GM18517 (cell line): ENCODE results near the gene LIFR.
"Not testable (repeated sequence)": the region's sequence is repeated elsewhere in the genome, so short reads cannot be mapped to it uniquely, and the experiment has no call there.

ENCODE experiments used
- ATAC-seq: cut with Tn5 transposase; IDR thresholded peaks from one replicate; pipeline ENCODE4 v1.9.1; 2021; ENCODE audit warnings: mild to moderate bottlenecking, moderate library complexity; ENCODE audit not compliant: unreplicated experiment

The LIFR gene

GRCh38 chr5:38524022-38524421 lies 32.4 kb downstream of the LIFR start:
- no peak for ATAC-seq

GRCh38 chr5:38519476-38519875 lies 37.0 kb downstream of the LIFR start:
- no peak for ATAC-seq

DNA sequence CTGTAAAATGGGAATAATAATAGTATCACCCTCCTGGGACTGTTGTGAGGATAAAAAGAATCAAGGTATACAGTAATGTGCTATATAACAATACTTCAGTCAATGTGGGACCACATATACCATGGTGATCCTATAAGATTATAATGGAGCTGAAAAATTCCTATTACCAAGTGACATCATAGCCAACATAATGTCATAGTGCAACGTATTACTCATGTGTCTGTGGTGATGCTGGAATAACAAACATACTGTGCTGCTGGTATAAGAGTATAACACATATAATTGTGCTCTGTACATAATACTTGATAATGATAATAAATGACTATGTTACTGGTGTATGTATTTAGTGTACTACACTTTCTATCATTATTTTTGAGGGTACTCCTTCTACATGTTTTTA lies 38.1 kb downstream of the LIFR start:
- ATAC-seq, result no peak

DNA sequence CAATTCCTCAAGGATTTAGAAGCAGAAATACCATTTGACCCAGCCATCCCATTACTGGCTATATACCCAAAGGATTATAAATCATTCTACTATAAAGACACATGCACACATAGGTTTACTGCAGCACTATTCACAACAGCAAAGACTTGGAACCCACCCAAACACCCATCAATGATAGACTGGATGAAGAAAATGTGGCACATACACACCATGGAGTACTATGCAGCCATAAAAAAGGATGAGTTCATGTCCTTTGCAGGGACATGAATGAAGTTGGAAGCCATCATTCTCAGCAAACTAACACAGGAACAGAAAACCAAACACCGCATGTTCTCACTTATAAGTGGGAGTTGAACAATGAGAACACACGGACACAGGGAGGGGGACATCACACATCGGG lies 39.8 kb downstream of the LIFR start:
- ATAC-seq, result not testable (repeated sequence)

DNA sequence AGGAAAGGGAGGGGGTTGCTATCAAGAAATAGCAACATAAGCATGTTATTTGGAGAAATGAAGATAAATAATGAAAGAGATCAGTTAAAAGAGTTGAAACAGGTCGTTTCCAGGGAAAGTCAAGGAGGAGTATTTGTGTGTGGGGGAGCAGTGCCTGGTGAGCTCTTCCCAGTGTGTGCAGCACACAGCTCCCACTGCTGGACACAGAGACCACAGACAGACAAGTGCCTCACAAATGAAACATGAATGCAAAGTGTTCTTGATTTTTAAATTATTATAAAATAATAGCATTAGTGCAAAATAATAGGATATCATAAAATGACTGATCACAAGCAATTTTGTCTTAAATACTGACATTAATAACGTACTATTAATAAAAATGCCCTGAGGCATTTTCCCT lies 40.8 kb downstream of the LIFR start:
- ATAC-seq, result no peak

- ATAC-seq, result no peak
Measured at GRCh38 chr5:38515092-38515491, 41.4 kb downstream of the LIFR start.

DNA sequence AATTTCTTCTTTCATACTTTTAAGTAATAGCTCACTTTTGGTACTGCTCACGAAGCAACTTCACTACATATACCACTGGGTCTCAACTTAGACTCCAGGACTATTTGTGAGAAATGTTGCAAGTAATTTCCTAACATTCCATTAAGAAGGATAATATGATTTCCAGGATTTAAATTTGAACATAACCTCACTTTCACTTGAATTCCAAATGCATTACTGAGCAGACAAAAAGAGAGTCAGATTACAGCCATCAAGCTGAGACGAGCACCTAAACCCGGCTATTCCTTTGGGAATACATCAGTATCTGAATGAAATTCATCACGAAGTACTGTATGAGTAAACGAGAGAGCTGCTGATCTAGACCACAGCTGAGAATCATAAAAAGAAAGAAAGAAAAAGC lies 47.3 kb downstream of the LIFR start:
- ATAC-seq, result no peak

- ATAC-seq, result no peak
Measured at GRCh38 chr5:38506302-38506701, 50.1 kb downstream of the LIFR start.

DNA sequence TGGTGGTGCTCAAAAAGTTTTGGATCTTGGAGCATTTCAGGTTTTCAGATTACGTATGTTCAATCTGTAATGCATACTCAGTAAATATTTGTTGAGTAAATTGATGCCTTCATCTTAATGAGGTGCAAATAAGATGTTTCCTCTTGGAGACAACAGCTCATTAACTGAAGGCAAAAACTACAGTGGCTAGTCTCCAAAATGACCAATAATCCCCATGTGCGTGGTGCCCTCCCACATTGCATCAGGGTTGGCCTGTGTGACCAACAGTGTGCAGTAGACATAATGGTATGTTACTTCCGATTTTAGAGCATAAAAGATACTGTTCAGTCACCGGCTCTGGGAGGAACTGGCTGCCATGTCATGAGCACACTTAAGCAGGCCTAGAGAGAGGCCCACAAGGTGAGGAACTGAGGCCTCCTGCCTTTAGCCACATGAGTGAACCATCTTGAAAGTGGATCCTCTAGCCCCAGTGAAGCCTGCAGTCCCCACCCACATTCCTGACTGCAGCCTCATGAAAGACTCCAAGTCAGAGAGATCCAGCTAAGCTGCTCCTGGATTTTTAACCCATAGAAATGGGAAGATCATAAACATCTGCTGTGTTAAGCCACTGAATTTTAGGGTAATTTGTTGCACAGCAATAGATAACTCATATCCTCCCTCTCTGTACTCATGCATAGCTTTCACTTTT lies 55.7 kb downstream of the LIFR start:
- no peak for ATAC-seq

- ATAC-seq, result no peak
Measured at GRCh38 chr5:38497946-38498345, 58.5 kb downstream of the LIFR start.

- no peak for ATAC-seq
Measured at GRCh38 chr5:38494763-38495162, 61.7 kb downstream of the LIFR start.

DNA sequence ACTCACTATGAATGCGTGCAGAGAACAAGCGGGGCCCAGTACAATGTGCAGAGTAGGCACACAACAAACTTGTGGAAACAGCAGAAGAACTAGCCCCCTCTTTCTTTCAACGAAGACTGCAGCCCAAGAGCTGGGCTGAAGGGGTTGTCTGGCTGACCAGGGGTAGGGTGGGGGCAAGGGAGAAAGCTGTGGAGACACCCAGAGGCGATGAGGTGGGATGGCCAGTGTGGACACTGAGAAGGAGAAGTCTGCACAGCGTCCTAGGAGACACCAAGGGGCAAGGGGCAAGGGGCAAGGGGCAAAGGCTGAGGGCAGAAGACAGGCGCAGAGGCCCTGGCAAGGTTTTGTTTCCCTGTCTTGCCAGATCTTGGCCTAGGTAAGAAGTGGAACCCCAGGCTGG lies 62.3 kb downstream of the LIFR start:
- no peak for ATAC-seq

DNA sequence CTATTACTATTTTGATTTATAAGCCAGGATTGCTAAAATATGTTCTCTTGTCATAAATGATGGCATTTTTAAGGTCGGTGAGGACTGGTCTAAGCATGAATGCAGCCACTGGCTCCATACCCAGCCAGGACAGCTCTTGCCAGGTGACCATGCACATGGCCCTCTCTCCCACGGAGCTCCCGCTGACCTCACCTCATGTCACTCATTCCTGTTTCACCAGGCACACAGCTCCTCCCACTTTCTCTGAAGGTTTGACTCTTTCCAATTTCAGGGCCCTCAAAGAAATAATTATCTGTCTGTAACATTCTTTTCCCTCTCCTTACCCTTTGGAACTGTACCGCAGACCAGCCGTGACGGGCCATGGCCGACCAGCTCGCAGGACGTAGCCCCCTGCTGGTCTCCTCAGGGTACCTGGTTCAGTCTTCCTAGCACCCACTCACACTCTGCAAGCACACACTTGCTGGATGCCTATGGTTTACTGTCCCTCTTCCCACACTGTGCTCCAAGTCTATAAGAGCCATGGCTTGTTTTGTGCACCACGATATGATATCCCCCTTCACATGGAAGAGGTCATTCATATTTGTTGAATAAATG lies 72.5 kb downstream of the LIFR start:
- ATAC-seq, result no peak

DNA sequence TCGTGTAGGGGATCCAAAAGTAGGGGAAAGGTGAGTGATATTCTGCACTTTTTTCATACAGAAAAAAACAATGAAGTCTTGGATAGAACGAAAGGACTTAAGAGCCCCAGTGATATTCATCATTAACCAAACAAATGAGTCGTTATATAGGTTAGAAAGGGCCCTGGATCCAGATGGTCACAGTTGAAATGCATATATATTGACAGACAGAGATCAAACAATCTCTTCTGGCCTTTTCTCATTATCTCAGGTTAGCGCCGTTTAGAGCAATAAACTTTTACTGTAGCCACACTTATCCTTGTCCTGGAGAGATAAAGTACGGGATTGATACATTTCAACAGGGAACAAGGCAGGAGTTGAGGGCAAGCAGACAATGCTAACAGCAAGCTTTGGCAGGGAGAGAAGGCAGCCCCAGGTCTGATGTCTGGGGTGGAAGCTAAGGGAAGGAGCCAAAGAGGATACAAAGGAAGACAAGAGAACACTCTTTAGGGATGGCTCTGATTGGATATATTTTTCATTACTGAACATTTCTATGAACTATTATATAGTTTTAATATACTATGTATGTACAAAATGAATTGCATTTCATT lies 77.0 kb downstream of the LIFR start:
- no peak for ATAC-seq

DNA sequence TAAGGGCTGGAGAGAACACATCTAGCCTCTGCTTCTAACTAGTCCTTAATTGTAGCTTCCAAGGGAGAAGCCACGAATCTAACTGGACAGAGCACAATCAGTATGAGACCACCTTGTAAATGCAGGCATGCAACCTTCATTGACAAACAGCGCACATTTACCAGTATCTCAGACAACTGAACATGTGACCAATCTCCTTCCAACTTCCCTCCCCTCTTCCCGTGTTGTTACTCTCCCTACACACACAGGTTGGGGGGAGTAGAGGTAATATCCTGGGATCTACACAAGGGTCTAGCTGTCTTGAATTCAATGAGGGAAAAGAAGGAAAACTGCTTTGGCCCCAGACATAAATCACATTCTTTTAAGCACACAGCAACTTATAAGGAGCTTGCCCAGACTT lies 77.6 kb downstream of the LIFR start:
- ATAC-seq, result no peak

- ATAC-seq, result no peak
Measured at GRCh38 chr5:38478166-38478565, 78.3 kb downstream of the LIFR start.

- ATAC-seq, result no peak
Measured at GRCh38 chr5:38473008-38473407, 83.4 kb downstream of the LIFR start.

DNA sequence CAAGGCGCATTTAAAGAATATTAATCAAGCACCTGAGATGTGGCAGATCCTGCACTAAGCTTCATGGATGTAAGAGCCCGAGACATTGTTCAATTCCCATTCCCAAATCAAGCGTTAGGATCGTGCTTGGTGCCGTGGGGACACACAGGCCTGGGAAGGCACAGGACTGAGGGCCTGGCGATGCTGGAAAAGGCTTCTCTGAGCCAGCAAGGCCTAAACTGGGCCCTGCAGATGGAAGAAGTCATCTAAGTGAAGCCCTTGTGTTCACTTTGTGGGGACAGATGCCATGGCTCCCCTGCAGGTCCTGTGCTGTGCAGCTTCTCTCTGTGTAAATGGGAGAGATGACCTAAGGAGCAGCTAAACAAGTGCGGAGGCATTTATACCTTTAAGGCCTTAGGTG lies 83.9 kb downstream of the LIFR start:
- ATAC-seq, result no peak

- no peak for ATAC-seq
Measured at GRCh38 chr5:38471709-38472108, 84.7 kb downstream of the LIFR start.

DNA sequence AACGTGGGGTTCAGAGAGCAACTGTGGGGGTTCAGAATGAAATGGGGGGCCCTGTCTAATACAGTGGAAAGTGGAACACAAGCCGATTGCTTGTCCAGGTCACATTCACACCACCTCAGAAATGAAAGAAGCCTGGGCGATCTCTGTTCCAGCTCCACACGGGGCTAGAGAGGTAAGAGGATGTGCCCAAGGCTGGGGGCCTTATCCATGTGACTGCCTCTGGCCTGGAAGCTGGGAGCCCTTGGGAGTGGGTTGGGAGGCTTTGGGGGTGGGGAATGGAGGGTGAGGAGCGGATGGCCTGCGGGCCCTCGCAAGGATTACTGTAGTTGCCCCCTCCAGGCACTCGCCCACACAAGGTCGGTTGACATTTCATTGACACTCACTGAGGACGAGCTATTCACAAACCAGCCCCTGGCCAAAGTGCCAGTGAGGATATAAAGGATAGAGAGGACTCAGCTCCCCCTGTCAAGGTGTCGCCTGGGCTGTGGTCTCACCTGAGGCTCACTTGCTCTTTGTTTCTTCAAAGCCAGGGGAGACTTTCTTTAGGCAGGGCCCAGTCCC lies 86.7 kb downstream of the LIFR start:
- ATAC-seq, result no peak

- ATAC-seq, result no peak
Measured at GRCh38 chr5:38468978-38469706, 87.3 kb downstream of the LIFR start.
